Measurements from ENCODE around the gene PDE4C.

Gene PDE4C

GRCh38 chr19:18196511-18196845 is 29.8 kb downstream of the PDE4C start:
- no peak for DNase-seq

GRCh38 chr19:18194554-18195238 is 31.5 kb downstream of the PDE4C start:
- DNase-seq: peak in 1 of 4 experiments; percentile 25

GRCh38 chr19:18194181-18194530 is 32.1 kb downstream of the PDE4C start:
- DNase-seq: no peak

- DNase-seq: no peak
Observed at GRCh38 chr19:18193388-18194180, 32.7 kb downstream of the PDE4C start.

- peak; percentile 98 to 100 (median 100) for DNase-seq
Observed at GRCh38 chr19:18192673-18193387, 33.4 kb downstream of the PDE4C start, which contains the start of gene MPV17L2. Gene MPV17L2, plus strand, starts transcription at chr19:18193218. Its CDS starts 64 bp downstream, at chr19:18193282.

- no peak for DNase-seq
Observed at GRCh38 chr19:18191640-18192062, 34.6 kb downstream of the PDE4C start.

- no peak for DNase-seq
Observed at GRCh38 chr19:18190278-18190677, 36.0 kb downstream of the PDE4C start.

- DNase-seq: no peak
Observed at GRCh38 chr19:18185538-18185937, 40.7 kb downstream of the PDE4C start.

GRCh38 chr19:18183529-18183928 is 42.7 kb downstream of the PDE4C start:
- DNase-seq: no peak

- DNase-seq: no peak
Observed at GRCh38 chr19:18179957-18180356, 46.3 kb downstream of the PDE4C start.

GRCh38 chr19:18176367-18177310 is 49.6 kb downstream of the PDE4C start:
- no peak for DNase-seq

GRCh38 chr19:18174983-18175382 is 51.3 kb downstream of the PDE4C start:
- DNase-seq: no peak
